ENCODE measurements around the gene BLACAT1.

Gene BLACAT1

DNA sequence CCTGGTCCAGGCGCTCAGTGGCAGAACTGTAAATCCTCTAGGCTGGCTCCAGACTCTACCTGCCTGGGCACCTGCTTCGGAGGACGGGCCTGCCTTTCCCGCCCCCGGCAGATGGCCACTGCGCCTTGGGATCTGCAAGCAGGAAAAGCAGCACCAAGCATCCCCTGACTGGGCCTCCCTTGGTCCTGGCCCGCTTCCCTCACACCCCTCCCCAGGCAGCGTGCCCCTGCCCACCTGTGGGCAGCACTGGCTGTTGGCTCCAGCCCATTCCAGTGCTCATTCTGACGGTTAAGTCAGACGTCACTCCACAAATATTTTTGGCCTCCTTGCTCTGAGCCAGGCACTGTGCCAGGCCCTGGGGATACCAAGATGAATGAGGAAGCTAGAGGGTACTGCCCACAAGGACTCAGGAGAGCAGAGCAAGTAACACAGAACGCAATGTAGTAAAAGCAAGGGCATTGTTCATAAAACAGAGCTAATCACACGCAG lies 22.0 kb upstream of the BLACAT1 start:
- no peak overlapping the region for H3K4me3 ChIP-seq (ENCODE audit: low read depth, low read length)
- TF ChIP-seq, protein P1, sequence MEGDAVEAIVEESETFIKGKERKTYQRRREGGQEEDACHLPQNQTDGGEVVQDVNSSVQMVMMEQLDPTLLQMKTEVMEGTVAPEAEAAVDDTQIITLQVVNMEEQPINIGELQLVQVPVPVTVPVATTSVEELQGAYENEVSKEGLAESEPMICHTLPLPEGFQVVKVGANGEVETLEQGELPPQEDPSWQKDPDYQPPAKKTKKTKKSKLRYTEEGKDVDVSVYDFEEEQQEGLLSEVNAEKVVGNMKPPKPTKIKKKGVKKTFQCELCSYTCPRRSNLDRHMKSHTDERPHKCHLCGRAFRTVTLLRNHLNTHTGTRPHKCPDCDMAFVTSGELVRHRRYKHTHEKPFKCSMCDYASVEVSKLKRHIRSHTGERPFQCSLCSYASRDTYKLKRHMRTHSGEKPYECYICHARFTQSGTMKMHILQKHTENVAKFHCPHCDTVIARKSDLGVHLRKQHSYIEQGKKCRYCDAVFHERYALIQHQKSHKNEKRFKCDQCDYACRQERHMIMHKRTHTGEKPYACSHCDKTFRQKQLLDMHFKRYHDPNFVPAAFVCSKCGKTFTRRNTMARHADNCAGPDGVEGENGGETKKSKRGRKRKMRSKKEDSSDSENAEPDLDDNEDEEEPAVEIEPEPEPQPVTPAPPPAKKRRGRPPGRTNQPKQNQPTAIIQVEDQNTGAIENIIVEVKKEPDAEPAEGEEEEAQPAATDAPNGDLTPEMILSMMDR (IDR thresholded peaks at IDR 0.05; ENCODE audit: low read depth, low read length) = no peak
- in situ Hi-C loops (cut with HindIII; ENCODE audit: low sequenced_read_pairs) = no loop called here
- peak; percentile 65 for DNase-seq (ENCODE audit: low read depth, low spot score)

GRCh38 chr1:205477121-205477758 lies 21.4 kb upstream of the BLACAT1 start:
- in situ Hi-C loops (cut with HindIII; ENCODE audit: low sequenced_read_pairs) = no loop called here
- H3K4me3 ChIP-seq (ENCODE audit: low read depth, low read length) = no peak overlapping the region
- DNase-seq (ENCODE audit: low read depth, low spot score) = no peak
- TF ChIP-seq, protein P1 (IDR thresholded peaks at IDR 0.05; ENCODE audit: low read depth, low read length) = no peak

DNA sequence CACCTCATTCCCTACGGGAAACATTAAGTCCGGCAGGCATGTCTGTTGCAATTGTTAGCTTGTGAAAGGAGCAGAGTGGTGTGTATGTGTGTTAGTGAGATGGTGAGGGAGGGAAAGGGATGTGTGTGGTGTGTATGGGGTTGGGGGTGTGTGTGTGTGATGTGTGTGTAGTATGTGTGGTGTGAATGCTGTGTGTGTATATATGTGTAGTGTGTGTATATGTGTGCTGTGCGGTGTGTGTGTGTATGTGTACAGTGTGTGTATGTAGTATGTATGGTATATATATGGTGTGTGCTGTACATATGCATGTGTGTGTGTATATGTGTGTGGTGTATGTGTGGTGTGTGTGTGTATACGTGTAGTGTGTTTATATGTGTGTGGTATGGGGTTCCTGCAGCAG lies 20.8 kb upstream of the BLACAT1 start:
- H3K4me3 ChIP-seq (ENCODE audit: low read depth, low read length) = no peak overlapping the region
- TF ChIP-seq, protein P1 (IDR thresholded peaks at IDR 0.05; ENCODE audit: low read depth, low read length) = no peak
- in situ Hi-C loops (cut with HindIII; ENCODE audit: low sequenced_read_pairs) = no loop called here
- no peak for DNase-seq (ENCODE audit: low read depth, low spot score)

DNA sequence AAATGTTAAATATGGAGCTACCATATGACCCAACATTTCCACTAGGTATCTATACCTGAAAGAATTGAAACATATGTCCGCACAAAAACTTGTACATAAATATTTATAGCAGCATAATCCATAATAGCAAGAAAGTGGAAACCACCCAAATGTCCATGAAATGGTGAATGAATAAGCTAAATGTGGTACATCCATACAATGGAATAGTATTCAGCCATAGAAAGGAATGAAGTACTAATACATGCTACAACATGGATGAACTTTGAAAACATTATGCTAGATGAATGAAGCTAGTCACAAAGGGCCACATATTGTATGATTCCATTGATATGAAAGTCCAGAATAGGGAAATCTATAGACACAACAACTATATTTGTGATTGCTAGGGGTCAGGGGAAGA lies 20.0 kb upstream of the BLACAT1 start:
- in situ Hi-C loops (cut with HindIII; ENCODE audit: low sequenced_read_pairs) = no loop called here
- TF ChIP-seq, protein P1 (IDR thresholded peaks at IDR 0.05; ENCODE audit: low read depth, low read length) = no peak
- H3K4me3 ChIP-seq (ENCODE audit: low read depth, low read length) = no peak overlapping the region
- DNase-seq (ENCODE audit: low read depth, low spot score) = no peak

- in situ Hi-C loops (cut with HindIII; ENCODE audit: low sequenced_read_pairs) = no loop called here
- TF ChIP-seq, protein P1 (IDR thresholded peaks at IDR 0.05; ENCODE audit: low read depth, low read length) = no peak
- no peak for DNase-seq (ENCODE audit: low read depth, low spot score)
- no peak overlapping the region for H3K4me3 ChIP-seq (ENCODE audit: low read depth, low read length)
These were observed 18.7 kb upstream of the BLACAT1 start for GRCh38 chr1:205474571-205474970.

- in situ Hi-C loops (cut with HindIII; ENCODE audit: low sequenced_read_pairs) = no loop called here
- DNase-seq (ENCODE audit: low read depth, low spot score) = no peak
These were observed 18.1 kb upstream of the BLACAT1 start for GRCh38 chr1:205473966-205474365.

More at GRCh38 chr1:205473966-205474365, 18.1 kb upstream of the BLACAT1 start:
- no peak overlapping the region for H3K4me3 ChIP-seq (ENCODE audit: low read depth, low read length)
- TF ChIP-seq, protein P1 (IDR thresholded peaks at IDR 0.05; ENCODE audit: low read depth, low read length) = no peak
